ENCODE data around the gene CACNB2. TPM values are rescaled to one million over a fixed set of nuclear protein-coding genes. Genes with fewer than 3 reads are reported as not detected.

Gene CACNB2
- total RNA-seq, 4 donors from 2014 or later: 1.6 to 13.8 (median 5.0) TPM

- Histone ChIP-seq H3K27ac (no peak overlapping the region), H3K36me3 (peaks cover 0 to 61% (median 0%) of the 10 kb centered on the region in 3 donors), H3K4me1 (no peaks in the 10 kb centered on the region), H3K27me3 (no peaks in the 10 kb centered on the region), H3K9me3 (no peaks in the 10 kb centered on the region), H3K4me3 (no peak overlapping the region)
- WGBS, 2 donors: 87 to 98% methylated on average over 2 of the region's 2 CpGs
- TF ChIP-seq EP300 (IDR thresholded peaks at IDR 0.05) (no peak), CTCF (IDR thresholded peaks at IDR 0.05) (no peak), POLR2A (IDR thresholded peaks at IDR 0.05) (no peak)
- DNase-seq (ENCODE audit: low spot score in 2 of 2): no peak
Measured at GRCh38 chr10:18551473-18551872, 411.2 kb downstream of the CACNB2 start.

GRCh38 chr10:18554479-18554878, 414.3 kb downstream of the CACNB2 start:
- Histone ChIP-seq H3K27ac (no peak overlapping the region), H3K36me3 (peaks cover 0 to 86% (median 0%) of the 10 kb centered on the region in 3 donors), H3K9me3 (peaks cover 0 to 7% (median 0%) of the 10 kb centered on the region in 4 donors), H3K4me1 (no peaks in the 10 kb centered on the region), H3K4me3 (no peak overlapping the region), H3K27me3 (no peaks in the 10 kb centered on the region)
- WGBS, 2 donors: 94% methylated on average over 3 of the region's 3 CpGs
- no peak for DNase-seq (ENCODE audit: low spot score in 2 of 2)
- TF ChIP-seq EP300 (IDR thresholded peaks at IDR 0.05): no peak
- TF ChIP-seq CTCF (IDR thresholded peaks at IDR 0.05): no peak
- no peak for TF ChIP-seq POLR2A (IDR thresholded peaks at IDR 0.05)

GRCh38 chr10:18556522-18557147, 416.4 kb downstream of the CACNB2 start:
- no peak overlapping the region for H3K4me3 ChIP-seq
- peaks cover 0 to 94% (median 0%) of the 10 kb centered on the region in 3 donors for H3K36me3 ChIP-seq
- no peak for DNase-seq (ENCODE audit: low spot score in 2 of 2)
- TF ChIP-seq EP300 (IDR thresholded peaks at IDR 0.05): no peak
- TF ChIP-seq CTCF (IDR thresholded peaks at IDR 0.05): no peak
- no peak for TF ChIP-seq POLR2A (IDR thresholded peaks at IDR 0.05)
- 95 to 97% methylated on average over 3 of the region's 3 CpGs for WGBS, 2 donors
- no peaks in the 10 kb centered on the region for H3K4me1 ChIP-seq
- H3K27ac ChIP-seq: no peak overlapping the region
- peaks cover 0 to 7% (median 0%) of the 10 kb centered on the region in 4 donors for H3K9me3 ChIP-seq
- no peaks in the 10 kb centered on the region for H3K27me3 ChIP-seq

GRCh38 chr10:18557960-18558359, 417.7 kb downstream of the CACNB2 start:
- H3K36me3 ChIP-seq: peaks cover 0 to 95% (median 0%) of the 10 kb centered on the region in 3 donors
- WGBS, 2 donors: 92 to 100% methylated on average over 1 of the region's 1 CpG
- no peak for DNase-seq (ENCODE audit: low spot score in 2 of 2)
- no peaks in the 10 kb centered on the region for H3K4me1 ChIP-seq
- peaks cover 0 to 7% (median 0%) of the 10 kb centered on the region in 4 donors for H3K9me3 ChIP-seq
- H3K4me3 ChIP-seq: no peak overlapping the region
- no peak overlapping the region for H3K27ac ChIP-seq
- H3K27me3 ChIP-seq: no peaks in the 10 kb centered on the region
- TF ChIP-seq CTCF (IDR thresholded peaks at IDR 0.05): no peak
- TF ChIP-seq EP300 (IDR thresholded peaks at IDR 0.05): no peak
- TF ChIP-seq POLR2A (IDR thresholded peaks at IDR 0.05): no peak

GRCh38 chr10:18561861-18562551, 421.8 kb downstream of the CACNB2 start:
- WGBS, 2 donors: 95 to 96% methylated on average over 8 of the region's 8 CpGs
- H3K4me3 ChIP-seq: no peak overlapping the region
- no peaks in the 10 kb centered on the region for H3K27me3 ChIP-seq
- H3K9me3 ChIP-seq: peaks cover 0 to 23% (median 0%) of the 10 kb centered on the region in 4 donors
- peaks cover 0 to 73% (median 0%) of the 10 kb centered on the region in 3 donors for H3K36me3 ChIP-seq
- no peaks in the 10 kb centered on the region for H3K4me1 ChIP-seq
- no peak for DNase-seq (ENCODE audit: low spot score in 2 of 2)
- TF ChIP-seq POLR2A (IDR thresholded peaks at IDR 0.05): no peak
- TF ChIP-seq EP300 (IDR thresholded peaks at IDR 0.05): no peak
- TF ChIP-seq CTCF (IDR thresholded peaks at IDR 0.05): no peak
- H3K27ac ChIP-seq: no peak overlapping the region

All from tibial nerve (tissue), 4 donors.